ENCODE data around the gene RETREG3.
"Not testable (repeated sequence)": the region's sequence is repeated elsewhere in the genome, so short reads cannot be mapped to it uniquely, and the experiment has no call there.

RETREG3 gene

DNA sequence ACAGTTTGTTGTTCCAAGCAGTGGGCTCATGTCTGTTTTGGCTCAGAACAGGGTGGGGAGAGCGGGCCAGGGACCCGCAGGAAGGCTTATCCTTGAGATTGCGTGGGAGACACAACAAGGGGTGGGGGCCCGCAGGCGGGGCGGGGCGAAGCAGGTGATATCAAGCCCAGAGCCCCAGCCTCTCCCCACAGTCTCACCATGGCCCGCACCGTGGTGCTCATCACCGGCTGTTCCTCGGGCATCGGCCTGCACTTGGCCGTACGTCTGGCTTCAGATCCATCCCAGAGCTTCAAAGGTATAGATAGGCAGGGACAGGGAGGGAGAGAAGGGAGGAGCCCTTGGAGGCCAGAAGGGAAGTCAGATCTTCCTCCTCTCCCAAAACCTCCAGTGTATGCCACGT lies 56.4 kb downstream of the RETREG3 start, which contains the start of gene HSD17B1:
TSS of gene HSD17B1 (plus strand) at position 188 of the 400 bp plus-strand sequence. CDS start at position 199, 11 bp downstream.
- not testable (repeated sequence) for DNase-seq (ENCODE audit: low spot score)

DNA sequence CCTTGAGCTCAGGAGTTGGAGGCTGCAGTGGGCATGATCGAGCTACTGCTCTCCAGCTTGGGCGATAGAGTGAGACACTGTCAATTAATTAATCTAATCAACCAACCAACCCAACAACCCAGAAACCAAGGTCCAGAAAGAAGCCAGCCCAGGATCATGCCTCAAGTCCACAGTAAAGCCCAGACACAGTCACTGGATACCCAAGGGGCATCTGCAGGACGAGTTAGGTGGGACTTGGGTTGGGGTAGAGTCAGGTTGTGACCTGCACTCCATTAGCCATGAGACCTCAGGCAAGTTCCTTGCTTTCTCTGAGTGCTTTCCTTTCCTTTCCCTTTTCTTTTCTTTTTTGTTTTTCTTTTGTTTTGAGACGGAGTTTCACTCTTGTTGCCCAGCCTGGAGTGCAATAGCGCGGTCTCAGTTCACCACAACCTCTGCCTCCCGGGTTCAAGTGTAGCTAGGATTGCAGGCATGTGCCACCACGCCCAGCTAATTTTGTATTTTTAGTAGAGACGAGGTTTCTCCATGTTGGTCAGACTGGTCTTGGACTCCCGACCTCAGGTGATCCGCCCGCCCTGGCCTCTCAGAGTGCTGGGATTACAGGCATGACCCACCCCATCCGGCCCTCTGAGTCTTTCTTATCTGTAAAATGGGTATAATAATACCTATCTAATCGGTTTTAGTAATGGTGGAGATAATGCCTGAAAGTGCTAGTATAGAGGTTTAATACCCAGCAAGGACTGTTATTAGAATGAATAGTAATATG lies 60.0 kb downstream of the RETREG3 start:
- DNase-seq (ENCODE audit: low spot score) = no peak

DNA sequence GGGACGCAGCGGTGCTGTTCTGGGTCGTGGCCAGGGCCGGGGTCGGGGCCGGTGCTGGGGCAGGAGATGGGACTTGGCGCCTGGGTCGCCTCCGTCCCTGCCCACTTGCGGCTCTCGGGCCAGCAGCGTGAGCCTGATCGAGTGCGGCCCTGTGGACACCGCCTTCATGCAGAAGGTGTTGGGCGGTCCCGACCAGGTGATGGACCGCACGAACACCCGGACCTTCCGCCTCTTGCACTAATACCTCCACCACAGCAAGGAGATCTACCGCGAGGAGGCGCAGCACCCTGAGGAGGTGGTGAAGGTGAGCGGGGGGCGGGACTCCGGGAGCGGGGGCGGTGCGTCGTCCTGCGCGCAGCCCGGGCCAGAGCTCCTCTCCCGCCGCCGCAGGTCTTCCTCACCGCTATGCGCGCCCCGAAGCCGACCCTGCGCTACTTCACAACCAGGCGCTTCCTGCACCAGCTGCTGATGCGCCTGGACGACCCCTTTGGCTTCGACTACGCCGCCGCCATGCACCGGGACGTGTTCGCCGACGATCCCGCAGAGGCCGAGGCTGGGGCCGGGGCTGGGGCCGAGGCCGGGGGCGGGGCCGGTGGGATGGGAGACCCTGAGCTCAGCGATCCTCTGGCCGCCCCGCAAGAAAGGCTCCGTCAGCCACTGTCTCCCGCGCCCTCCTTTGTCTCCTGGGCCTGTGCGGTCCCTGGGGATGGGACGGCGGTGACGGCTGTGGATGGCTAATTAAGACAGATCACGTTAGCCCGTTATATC lies 60.9 kb downstream of the RETREG3 start:
- DNase-seq (ENCODE audit: low spot score) = no peak

DNA sequence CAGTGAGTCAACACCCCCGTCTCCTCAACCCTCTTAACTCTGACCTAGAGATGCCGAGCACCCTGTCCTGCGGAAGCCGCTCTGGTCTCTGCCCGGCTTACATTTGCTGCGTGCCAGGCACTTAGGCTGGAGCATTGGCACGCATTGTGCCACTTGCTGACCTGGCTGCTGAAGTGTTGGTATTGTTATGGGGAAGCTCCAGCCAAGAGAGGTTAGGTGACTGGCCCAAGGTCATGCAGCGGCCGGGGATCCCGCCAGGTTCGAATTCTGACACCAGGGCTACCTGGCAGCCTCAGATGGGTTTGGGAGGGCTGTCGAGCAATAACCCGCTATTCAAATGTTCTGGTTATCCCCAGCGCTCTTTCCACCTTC lies 61.5 kb downstream of the RETREG3 start:
- no peak for DNase-seq (ENCODE audit: low spot score)

DNA sequence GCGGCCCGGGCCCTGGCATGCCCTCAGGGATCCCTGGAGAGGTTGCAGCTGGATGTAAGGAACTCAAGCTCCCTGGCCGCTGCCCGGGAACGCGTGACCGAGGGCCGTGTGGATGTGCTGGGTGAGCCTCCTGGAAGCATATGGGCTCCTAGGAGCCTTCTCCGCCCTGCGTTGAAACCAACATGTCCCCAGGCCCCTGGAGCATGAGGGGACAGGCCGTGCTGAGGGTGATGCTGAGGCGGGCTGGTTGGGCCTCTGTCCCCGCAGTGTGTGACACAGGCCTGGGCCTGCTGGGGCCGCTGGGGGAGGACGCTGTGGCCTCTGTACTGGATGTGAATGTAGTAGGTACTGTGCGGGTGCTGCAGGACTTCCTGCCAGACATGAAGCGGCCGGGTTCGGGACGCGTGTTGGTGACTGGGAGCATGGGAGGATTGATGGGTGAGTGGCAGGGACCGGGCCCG lies 62.1 kb downstream of the RETREG3 start:
- DNase-seq (ENCODE audit: low spot score) = no peak

DNA sequence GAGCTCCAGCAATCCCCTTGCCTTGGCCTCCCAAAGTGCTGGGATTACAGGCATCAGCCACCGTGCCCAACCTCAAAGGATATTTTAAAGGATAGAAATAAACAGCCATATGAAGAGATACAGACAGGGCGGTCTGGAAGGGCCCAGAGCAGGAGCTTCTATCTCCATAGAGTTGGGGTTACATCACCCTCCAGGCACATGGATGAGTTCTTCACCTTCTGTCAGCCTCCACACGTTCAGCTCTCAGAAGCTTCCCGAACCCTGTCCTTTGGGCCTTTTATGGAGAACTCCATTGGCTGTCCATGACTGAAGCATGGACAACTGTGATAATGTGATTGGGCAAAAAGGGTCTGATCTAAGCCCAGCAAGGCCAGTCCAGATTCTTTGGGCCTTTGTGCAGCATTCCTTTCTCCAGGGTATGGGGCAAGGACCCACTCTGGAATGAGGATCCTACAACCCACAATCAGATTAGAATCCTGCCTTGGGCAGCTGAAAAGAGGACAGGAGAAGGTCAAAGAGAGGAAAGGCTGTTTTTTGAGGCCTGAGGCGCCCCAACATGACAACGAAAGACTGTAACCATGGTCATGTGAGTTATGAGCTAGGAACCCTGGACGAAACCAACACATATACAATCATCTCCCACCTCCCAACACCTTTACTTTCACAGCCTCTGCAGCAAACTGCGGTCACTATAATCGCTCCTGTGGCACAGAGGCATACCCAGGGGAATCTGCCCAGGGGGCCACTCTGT lies 63.2 kb downstream of the RETREG3 start:
- DNase-seq (ENCODE audit: low spot score) = not testable (repeated sequence)

DNA sequence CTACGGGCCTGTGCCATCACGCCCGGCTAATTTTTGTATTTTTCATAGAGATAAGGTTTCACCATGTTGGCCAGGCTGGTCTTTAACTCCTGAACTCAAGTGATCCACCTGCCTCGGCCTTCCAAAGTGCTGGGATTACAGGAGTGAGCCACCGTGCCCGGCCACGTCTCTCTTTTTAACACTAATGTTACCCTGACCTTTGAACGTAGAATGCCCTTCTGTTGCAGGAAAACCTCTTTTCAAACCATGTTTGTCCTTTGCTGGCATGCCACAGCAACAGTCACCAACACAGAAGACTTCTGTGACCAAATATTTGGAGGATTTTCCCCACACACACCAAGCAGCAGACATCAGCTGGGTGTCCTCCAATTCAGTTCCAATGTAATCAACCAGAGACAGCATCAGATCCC lies 64.3 kb downstream of the RETREG3 start:
- no peak for DNase-seq (ENCODE audit: low spot score)

DNA sequence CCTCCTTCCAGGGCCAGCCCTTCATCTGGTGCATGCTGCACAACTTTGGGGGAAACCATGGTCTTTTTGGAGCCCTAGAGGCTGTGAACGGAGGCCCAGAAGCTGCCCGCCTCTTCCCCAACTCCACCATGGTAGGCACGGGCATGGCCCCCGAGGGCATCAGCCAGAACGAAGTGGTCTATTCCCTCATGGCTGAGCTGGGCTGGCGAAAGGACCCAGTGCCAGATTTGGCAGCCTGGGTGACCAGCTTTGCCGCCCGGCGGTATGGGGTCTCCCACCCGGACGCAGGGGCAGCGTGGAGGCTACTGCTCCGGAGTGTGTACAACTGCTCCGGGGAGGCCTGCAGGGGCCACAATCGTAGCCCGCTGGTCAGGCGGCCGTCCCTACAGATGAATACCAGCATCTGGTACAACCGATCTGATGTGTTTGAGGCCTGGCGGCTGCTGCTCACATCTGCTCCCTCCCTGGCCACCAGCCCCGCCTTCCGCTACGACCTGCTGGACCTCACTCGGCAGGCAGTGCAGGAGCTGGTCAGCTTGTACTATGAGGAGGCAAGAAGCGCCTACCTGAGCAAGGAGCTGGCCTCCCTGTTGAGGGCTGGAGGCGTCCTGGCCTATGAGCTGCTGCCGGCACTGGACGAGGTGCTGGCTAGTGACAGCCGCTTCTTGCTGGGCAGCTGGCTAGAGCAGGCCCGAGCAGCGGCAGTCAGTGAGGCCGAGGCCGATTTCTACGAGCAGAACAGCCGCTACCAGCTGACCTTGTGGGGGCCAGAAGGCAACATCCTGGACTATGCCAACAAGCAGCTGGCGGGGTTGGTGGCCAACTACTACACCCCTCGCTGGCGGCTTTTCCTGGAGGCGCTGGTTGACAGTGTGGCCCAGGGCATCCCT lies 65.7 kb downstream of the RETREG3 start:
- no peak for DNase-seq (ENCODE audit: low spot score)

DNA sequence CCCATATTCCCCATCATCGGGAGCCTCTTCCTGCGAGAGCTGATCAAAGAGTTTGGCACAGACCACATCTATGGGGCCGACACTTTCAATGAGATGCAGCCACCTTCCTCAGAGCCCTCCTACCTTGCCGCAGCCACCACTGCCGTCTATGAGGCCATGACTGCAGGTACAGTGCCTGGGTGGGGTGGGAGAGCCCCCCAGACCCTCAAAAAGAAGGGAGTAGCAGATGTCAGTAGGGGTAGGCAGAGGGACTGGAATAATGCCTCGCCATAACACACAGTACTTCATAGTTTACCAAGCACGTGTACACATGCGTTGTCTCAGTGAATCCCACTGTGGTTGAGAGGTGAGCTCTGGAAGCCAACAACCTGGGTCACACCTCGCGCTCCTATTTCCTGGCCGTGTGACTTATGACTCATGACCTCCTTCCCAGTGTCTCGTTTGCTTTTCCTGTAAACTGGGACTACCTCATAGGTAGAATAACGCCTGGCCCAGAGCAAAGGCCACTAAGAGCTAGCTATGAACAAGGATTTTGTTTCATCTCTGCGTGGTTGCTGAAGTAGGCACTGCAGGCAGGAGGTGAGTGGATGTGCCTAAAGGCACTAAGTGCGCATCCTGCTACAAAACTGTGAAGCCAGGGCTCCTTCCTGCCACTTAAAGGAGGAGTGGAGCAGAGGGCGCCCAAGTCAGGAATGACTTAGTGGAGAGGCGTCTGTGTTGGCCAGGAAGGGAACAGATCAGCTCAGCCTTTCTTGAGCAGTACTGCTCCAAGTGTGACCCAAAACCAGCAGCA lies 67.9 kb downstream of the RETREG3 start:
- no peak for DNase-seq (ENCODE audit: low spot score)

DNA sequence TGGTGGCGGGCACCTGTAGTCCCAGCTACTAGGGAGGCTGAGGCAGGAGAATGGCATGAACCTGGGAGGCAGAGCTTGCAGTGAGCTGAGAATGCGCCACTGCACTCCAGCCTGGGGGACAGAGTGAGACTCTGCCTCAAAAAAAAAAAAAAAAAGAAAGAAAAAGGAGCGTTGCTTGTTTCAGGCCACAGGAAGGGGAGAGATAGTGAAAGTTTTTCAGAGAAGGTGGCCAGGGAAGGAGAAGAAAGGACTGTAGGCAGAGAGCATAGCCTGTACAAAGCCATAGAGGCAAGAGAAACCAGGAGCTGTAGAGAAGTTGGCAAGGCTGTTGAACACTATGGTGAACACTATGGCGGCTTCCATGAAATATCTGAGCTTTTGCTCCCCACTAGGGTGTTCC lies 68.6 kb downstream of the RETREG3 start:
- DNase-seq (ENCODE audit: low spot score) = not testable (repeated sequence)

DNA sequence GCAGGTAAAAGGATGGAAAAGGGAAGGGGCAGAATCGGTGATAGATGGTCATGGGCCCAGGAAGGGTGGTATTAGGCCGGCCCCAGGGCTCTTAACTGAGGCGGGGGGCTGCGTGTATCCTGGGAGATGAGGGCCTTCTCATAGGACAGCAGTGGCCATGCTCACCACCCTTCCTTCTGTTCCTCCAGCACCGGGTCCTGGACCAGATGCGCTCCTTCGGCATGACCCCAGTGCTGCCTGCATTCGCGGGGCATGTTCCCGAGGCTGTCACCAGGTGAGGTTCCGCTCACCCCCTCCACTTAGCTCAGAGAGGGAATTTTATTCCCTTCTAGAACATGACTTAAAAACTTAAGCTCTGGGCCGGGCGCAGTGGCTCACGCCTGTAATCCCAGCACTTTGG lies 70.7 kb downstream of the RETREG3 start:
- DNase-seq (ENCODE audit: low spot score) = no peak

DNA sequence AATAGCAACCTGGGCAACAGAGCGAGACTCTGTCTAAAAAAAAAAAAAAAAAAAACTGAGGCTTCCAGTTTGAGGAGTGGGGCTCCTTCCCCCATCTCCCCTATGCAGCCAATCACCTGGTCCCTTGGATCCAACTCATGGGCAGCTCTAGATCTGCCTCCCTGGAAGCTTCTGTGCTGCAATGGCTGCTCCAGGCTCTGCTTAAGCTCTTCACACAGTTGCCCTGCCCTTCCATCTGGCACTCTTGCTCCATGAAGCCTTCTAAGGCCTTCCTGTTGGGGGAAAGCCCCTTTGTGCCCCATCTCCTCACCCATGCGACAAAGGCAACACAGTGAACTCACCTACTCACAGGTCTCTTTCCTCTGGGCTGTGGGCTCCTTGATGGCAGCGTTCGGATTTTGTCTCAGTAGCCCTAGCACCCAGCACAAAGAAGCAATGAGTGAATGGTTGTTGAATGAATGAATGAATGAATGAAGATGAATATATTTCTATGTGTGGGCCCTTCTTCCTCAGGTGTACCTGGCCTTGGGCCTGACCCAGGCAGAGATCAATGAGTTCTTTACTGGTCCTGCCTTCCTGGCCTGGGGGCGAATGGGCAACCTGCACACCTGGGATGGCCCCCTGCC lies 71.2 kb downstream of the RETREG3 start:
- no peak for DNase-seq (ENCODE audit: low spot score)

DNA sequence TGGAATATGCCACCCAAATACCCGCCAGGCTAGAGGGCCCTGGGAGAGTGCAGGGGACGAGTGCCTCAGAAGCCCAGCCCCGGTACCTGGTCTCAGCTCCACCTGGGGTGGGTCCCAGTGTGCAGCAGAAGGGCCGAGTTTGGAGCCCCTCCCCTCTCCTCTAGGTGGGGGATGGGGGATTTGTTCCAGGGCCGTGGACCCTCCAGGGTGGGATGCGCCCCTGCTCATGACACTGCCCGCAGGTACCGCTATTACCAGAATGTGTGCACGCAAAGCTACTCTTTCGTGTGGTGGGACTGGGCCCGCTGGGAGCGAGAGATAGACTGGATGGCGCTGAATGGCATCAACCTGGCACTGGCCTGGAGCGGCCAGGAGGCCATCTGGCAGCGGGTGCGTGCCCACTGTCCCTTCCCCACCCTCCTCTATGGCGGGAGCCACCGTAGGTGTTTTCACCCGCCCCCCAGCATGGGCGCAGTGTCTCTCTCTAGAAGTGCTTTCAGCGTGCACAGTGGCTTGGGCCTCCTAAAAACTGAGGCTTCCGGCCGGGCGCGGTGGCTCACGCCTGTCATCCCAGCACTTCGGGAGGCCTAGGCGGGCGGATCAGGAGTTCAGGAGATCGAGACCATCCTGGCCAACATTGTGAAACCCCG lies 71.9 kb downstream of the RETREG3 start:
- no peak for DNase-seq (ENCODE audit: low spot score)

DNA sequence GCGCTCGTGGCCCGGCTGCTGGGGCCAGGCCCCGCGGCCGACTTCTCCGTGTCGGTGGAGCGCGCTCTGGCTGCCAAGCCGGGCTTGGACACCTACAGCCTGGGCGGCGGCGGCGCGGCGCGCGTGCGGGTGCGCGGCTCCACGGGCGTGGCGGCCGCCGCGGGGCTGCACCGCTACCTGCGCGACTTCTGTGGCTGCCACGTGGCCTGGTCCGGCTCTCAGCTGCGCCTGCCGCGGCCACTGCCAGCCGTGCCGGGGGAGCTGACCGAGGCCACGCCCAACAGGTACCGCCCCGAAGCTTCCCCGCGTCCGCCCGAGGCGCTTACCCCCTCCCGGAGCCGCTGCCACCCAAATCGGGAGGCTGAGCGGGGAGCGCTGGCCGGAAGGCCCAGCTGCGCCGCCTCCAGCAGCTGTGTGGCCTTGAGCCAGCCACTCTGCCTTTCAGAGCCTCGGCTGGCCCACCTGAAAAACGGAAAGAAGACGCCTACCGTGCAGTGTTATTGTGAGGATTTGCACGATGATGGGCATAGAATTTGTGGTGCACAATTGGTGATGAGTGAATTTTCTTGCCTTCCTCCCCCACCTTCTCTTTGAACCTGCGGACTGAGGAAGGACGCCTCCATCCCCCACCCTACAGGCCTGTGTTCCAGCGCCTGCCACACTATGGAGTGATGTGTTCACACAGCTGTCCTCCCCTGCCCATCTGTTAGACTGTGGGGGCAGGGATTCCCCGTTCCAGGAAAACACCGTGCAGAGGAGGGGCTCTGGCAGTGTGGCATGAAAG lies 72.6 kb downstream of the RETREG3 start:
- DNase-seq (ENCODE audit: low spot score) = peak; percentile 88

DNA sequence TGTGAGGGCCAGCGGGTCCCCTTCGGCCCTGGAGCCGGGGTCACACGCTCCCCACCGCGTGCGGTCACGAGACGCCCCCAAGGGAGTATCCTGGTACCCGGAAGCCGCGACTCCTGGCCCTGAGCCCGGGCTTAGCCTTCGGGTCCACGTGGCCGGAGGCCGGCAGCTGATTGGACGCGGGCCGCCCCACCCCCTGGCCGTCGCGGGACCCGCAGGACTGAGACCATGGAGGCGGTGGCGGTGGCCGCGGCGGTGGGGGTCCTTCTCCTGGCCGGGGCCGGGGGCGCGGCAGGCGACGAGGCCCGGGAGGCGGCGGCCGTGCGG lies 73.2 kb downstream of the RETREG3 start, which contains the start of gene NAGLU:
TSS of gene NAGLU (plus strand) at position 194 of the 324 bp plus-strand sequence. CDS start at position 226, 32 bp downstream.
- DNase-seq (ENCODE audit: low spot score) = peak; percentile 93

DNA sequence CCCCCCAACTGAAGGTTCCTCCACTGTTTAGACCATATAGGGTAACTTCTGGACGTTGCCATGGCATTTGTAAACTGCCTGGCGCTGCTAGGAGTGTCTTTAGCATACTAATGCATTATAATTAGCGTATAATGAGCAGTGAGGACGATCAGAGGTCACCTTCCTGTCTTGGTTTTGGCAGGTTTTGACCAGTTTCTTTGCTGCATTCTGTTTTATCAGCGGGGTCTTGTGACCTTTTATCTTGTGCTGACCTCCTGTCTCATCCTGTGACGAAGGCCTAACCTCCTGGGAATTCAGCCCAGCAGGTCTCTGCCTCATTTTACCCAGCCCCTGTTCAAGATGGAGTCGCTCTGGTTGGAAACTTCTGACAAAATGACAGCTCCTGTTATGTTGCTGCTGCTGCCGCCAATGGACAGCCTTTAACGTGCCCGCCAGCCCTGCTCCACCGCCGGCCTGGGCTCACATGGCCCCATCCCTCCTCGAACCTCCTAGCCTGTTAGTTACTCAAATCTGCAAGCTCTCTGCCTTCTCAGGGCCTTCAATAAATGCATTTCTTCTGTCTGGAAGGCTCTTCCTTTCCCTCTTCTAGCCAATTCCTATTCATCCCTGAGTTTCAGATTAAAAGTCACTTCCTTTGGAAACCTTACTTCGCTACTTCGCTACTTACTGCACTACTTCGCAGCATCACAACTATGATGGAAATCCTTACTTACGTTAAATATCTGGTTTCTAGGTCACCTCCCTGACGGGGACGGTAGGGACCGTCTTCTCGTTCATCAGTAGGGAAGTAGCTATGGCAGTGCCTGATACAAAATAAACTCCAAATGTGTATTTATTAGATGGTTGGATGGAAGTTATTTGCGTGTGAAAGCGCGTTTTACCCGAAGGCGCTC lies 73.8 kb downstream of the RETREG3 start:
- DNase-seq (ENCODE audit: low spot score) = no peak

DNA sequence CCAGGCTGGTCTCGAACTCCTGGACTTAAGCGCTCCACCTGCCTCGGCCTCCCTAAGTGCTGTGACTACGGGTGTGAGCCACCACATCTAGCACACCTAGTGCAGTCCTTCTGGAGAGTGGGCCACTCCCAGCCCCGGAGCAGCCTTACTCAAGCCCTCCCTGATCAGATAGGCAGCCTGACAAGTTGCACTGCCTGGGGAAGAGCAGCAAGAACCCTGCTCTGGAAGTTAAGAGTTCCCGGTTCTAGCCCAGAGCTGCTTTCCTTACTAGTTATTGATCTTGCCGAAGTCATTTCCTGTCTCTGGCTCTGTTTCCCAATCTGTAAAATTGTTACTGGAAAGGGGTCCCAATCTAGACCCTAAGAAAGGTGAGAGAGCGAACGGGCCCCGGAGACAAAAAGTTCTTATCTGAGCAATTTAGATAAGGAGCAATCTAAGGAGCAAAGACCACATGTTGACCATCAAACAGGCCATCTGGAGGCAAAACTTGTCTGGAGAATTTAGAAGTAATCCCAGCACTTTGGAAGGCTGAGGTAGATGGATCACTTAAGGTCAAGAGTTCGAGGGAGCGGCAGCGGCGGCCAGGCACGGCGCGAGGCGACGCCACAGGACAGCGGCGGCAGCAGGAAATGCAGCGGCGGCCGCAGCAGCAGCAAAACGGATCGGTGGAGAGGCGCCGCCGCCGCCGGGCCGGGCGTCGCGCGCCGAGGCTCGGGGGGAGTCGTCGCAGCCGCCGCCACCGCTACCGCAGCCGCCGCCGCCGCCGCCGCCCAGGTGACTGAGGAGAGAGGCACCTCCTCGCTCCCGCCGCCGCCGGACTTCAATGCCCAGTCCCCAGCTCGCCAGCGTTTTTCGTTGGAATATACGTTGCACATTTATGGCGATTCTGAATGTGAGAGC lies 77.5 kb downstream of the RETREG3 start:
- DNase-seq (ENCODE audit: low spot score) = peak; percentile 79

Measured in RKO (cell line).